HG03432 (cell line): ENCODE data around the gene BEAN1.
"Not testable (repeated sequence)": the region's sequence is repeated elsewhere in the genome, so short reads cannot be mapped to it uniquely, and the experiment has no call there.

Experiments used
- ATAC-seq: cut with Tn5 transposase; IDR thresholded peaks from one replicate; pipeline ENCODE4 v1.9.1; 2021; ENCODE audit warnings: mild to moderate bottlenecking, moderate library complexity; ENCODE audit not compliant: unreplicated experiment

The BEAN1 gene

DNA sequence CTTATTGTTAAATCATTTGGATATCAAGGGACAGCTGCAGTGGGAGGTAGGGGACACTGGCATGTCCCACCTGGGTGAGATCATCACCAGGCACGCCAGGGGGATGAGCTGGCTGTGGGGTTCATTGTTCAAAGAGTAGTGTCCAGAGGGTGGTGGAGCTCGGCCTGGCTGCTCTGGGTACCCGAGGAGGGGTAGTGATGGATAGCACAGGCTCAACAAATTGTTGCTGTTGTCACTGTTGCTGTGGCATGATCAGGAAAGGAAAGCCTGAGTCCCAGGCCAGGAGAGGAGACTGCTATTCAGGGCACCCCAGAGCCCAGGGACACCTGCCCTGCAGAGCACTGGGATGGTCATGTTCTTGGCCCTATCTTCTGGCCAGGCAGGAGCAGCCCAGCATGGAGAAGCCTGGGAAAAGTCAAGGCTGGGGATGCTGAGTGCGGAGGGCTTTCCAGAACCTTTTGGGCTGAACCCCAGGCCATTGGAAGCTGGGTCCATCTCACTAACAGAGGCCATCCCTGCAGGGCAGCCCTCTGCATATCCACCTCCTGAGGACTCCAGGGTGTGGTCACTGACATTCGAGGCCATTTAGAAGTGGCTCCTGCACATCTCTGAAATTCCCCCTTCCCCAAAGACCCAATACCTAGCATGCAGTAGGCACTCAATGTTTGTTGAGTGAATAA, 12.1 kb downstream of the BEAN1 start:
- no peak for ATAC-seq

DNA sequence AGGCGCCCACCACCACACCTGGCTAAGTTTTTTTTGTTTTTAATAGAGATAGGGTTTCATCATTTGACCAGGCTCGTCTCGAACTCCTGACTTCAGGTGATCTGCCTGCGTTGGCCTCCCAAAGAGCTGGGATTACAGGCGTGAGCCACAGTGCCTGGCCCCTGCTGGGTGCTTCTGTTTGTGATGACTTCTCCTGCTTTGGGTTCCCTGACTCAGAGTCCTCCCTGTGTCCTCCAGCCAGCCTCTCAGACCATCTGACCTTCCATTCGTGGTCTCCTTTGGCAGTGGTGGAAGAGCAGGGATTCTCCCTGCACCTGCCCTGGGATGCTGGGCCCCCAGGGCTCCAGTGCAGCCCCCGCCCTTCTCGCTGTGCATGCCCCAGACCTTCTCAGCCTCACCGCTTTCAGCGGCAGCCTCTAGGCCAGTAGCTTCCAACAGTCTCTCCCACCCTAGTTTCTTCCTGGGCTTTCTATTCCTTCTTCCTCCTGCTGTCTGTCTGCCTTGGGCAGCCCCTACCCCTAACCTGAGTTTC, 13.2 kb downstream of the BEAN1 start:
- ATAC-seq, result no peak

DNA sequence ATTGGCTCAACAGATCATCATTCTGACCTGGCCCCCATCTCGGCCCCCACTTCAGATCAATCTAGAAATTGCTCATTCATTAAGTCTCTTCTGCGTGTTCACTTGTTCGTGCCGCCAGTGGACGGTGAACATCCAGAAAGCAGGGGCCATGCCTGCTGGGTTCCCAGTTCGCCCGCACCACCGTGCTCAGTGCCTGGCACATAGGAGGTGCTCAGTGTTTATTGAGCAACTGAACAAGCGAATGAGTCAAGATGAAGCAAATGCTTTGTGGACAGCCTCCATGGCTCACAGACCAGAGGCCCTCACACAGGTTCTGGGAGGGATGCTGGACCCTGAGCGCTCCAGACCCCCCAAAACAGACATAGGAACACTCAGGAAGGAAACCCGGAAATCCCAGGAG, 13.9 kb downstream of the BEAN1 start:
- ATAC-seq, result no peak

DNA sequence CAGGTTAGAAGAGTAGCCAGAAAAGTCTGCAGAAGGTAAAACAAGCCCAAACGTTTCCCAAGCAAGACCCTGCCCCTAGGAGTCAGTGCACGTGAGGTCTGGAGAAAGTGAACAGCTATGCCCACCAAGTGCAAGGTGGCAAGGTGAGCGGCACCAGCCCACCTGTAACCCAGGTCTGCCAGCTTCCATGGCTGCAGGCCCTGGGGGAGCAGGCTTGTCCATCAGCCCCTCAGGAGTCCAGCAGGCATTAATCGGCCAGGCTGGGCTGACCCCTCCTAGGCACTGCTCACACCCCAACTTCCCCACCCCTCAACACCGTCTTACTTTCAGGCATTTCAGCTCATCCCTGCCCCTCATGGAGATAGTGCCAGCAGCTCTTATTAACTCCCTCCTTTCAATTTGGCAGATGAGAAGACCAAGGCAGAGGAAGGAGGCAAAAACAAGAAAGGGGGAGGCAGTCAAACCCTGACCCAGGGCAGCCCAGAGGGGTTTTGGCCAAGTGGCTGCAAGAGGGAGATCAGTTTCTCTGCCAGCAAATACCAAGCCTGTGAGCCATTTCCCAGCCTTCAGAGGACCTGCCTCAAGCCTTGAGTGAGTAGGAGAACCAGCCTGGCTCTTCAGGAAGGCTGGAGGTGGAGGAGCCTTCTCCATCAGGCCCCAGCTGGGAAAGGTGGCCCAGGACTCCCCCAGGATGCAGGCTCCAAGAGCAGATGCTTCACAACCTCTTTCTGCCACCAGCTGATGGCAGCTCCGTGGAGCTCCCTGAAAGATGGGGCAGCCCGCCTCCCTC, 14.7 kb downstream of the BEAN1 start:
- no peak for ATAC-seq

DNA sequence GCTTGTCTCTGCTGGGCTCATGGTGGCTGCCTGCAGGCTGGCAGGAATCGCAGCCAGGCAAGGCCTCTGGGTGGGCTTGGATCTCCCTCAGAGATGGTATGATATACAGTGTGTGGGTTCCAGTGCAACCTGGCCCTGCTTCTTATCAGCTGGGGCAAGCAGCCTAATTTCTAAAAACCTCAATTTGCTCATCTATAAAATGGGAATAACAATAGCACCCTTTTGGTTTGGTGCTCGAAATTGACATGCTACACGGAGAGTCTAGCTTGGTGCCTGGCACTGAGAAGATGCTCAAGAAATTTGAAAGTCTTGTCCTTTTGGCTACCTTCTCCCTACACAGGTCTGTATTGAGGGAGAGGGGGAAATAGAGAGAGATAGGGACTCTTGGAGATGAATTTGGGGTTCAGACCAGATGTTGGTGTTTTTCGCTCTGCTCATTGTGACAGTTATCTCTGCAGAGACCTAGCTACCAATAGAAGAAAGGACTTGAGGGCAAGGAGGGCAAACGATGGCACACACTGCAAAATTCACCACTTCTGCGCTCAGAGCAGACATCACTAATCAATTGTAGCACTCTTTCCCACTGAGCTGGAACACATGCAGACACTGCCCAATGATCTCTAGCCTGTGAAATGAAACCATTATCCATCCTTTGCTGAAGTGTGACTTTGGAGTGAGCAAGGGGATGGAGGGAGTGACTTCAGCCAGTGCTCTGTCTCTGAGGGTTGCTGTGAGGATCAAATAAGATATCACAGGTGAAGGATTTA, 15.6 kb downstream of the BEAN1 start:
- no peak for ATAC-seq

DNA sequence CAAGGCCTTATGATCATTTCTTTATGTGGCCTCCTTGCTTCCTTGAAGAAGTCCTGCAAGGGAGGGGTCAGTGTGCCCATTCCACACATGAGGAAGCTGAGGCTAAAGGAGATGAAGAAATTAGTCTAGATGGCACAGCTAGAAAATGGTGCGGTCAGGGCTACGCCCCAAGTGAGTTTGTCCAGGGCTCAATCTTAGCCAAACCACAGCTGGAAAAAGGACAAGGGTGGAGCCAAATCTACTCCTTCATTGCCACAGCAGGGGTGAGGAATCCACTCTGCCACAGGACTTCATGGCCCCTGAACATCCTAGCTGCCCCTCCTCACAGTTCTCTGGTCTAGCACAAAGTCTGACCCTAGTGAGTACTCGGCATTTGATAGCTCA, 16.2 kb downstream of the BEAN1 start:
- ATAC-seq, result no peak

DNA sequence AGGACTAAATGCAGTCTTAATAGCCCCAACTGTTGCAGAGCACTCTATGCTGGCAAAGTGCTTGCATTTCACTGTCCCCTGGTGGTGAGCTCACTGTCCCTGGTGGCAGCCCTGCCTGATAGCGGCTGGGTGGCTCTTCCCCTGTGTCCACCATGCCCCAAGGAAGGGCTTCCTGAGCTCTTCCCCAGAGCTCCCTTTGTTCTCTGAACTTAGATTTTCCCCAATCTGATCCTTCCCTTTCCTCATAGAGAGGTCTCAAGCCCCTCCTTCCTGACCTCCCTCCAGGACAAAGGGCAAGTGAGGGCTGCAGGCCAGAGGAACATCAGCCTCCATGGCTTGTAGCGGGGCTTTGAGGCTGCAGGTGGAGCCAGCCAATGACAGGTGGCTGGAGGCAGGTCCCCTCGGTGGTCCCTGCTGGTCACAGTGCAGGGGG, 17.0 kb downstream of the BEAN1 start:
- ATAC-seq, result no peak

DNA sequence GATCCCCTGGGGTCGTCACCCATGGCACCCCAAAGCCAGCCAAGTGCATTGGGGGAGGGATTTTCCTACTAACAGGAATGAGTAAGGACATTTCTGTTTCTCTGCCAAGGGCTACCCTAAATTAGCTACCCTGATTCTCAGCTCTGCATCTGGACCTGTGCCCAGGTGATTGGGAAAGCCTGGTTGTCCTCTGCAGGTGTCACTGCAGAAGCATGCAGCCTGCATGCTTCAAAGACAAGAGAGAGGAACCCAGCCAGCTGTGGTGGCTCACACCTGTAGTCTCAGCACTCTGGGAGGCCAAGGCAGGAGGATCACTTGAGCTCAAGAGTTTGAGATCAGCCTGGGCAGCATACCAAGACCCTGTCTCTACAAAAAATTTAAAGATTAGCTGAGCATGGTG, 19.6 kb downstream of the BEAN1 start:
- ATAC-seq, result no peak

DNA sequence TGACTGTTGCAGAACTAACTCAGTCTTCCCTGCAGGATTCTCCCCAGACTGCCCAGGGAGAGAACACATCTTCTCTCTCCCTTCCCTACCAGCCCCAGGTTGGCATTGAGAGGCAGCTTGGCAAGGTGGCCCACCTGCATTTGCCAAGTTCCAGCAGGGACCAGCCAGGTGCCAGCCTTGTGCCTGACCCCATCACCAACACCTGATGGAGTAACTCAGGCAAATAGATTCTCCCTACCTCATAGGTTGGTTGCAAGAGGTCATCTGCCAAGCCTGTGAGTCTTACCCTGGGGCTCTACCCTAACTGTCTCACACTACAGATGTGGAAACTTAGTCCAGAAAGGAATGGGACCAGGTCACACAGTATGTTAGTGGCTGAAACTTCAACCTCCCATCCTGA, 20.4 kb downstream of the BEAN1 start:
- ATAC-seq, result no peak

DNA sequence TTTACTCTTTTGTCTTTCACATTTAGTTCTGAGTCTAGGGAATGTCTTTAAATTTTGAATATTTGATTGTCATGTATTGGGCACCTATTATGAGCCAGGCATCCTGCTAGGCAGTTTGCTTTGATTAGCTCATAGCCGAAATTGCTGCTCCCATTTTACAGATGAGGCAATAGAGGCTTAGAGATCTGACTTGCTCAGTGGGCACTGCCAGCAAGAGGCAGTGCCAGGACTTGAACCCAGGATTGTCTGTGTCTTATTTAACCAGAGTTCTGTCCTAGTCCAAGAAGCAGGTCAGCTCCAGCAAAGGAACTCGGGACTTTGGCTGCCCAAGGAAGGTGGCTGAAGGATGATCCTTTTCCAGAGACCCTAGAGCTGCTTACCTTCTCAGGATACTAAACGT, 24.5 kb downstream of the BEAN1 start:
- ATAC-seq, result no peak

DNA sequence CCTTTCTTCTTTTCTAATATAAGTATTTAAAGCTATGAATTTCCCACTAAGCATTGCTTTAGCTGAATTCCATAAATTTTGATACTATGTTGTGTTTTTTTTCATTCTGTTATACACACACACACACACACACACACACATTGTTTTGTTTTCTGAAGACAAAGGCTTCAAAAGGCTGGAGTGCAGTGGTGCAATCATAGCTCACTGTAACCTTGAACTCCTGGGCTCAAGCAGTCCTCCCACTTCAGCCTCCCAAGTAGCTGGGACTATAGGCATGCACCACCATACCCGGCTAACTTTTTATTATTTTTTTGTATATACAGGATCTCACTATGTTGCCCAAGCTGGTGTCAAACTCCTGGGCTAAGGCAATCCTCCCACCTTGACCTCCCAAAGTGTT, 26.1 kb downstream of the BEAN1 start:
- not testable (repeated sequence) for ATAC-seq

DNA sequence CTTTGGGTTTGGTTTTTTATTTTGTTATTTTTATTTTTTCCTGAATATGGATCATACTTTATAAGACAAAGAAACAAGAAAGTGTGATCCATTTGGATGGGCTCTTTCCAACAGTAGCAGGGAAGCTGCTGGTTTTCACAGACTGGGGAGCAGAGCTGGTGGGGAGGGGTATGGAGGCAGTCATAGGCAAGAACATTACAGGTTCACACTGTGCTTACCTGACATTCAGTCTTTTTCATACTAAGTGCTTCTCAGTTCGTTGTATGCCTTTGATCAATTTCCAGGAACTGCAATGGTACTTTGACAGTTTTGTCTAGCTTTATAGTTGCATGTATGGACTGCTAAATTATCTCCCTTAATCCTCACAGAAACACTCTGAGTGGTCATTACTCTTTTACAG, 27.7 kb downstream of the BEAN1 start:
- no peak for ATAC-seq

DNA sequence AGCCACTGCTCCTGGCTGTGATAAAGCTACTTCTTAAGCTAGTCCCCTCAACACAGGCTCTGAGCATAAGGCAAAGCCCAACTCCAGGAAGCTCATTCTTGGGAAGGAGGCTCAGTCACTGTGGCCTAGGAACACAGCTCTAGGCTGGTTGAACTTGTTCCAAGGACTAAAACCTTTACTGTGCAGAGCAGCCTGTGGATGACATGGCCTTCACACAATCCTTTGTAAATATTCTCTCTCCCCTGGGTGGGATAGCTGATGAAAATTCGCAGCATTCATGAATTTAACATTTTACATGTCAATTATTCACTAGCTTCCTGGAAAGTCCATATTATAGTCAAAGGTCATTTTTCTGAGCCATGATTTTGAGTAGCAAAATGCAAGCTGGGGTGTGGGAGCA, 28.9 kb downstream of the BEAN1 start:
- ATAC-seq, result no peak

DNA sequence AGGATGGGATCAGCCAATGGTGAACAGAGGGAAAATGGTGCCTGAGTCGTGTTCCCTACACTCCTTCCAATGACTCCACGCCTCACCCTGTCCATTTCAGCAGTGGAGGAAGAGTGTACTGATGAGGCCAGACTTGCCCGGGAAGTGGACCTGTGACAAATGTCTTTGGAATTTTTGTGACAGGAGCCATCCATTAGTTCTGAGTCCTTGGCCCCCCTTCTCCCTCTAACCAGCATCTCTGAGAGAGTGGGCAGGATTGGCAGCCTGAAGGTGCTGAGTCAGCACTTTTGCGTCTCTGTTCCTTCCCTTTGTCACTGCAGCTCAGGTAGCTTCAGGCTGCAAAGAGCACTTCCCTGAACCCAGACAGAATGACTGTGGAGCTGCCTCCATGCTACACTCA, 30.8 kb downstream of the BEAN1 start:
- ATAC-seq, result no peak

DNA sequence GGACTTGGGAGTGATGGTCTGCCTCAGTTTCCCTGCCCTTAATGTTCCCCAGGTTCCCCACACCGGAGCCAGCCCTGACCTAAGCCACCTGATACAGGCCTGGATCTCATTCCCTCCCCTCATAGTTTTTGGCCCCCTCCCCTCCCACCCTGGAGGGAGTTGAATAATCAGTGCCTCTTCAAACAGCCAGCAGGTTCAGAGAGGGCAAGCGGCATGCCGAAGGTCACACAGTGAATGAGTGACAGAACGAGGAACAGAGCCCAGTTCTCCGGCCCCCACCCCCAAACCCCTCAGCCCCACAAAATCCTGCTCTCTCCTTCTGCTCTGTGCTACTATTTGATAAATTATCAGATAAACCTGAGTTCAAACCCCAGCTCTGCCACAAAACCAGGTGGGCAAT, 31.2 kb downstream of the BEAN1 start:
- ATAC-seq, result no peak

DNA sequence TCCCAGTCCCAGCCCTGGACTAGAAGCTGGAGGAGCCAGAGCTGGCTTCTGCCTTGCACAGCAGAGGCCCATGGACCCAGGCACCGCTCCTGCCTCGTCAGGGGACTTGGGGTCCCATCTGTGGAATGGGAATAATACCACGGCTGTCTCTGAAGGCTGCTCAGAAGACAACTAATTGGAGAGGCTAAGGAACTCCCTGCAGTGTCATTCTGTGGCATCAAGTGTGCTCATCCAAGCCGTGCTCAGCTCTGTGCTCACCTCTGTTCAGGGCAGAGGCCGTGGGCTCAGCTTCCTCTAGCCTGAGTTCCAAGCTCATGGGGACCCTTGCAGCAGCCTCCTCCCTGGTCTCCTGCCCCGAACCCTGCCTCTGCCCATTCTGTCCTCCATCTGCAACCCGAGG, 31.8 kb downstream of the BEAN1 start:
- no peak for ATAC-seq

DNA sequence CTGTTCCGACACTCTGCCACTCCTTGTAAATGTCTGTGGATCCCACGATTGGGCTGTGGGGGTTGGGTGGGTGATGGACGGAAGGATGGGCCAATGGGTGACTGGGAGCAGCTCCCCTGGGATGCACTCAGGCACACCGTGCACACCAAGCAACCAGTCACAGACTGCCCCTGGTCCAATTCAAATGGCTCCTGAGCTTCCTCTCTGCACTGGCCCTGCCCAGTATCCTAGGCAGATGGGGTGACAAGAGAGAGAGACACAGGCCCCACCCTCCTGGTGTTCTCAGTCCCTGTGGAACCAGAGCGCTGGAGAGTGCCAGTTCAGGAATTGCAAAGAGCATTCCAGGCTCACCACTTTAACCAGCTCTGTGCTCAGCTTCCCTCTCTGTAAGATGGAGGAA, 32.8 kb downstream of the BEAN1 start:
- no peak for ATAC-seq

DNA sequence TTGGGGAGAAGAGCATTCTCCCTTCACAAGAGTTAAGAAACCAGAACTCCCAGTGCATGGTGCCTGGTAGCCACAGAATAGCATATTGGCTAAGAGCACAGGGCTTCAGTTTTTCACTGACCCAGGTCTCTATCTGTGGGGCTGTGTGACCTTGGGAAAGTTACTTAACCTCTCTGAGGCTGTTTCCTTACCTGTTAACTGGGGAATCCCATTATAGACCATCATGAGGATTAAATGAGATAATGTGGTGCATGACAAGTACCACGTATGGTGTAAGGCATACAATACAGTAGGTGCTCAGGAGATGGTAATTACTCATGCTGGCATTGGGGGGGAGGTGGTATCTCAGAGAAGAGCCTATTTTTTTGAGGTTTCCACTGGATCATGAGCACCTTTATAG, 33.6 kb downstream of the BEAN1 start:
- ATAC-seq, result no peak

DNA sequence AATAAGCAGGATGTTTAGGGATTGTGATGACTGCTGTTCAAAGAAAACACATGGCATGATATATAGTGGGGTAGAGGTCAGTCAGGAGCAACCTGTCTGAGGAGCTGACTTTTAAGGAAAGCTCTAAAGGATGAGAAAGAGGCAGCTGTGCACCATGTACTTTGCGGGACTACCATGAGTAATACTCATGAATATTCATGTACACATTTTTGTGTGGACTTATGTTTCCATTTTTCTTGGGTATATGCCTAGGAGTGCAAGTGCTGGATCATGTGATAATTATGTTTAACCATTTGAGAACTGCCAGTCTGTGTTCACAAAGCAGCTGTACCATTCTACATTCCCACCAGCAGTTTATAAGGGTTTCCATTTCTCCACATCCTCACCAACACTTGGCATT, 35.8 kb downstream of the BEAN1 start:
- ATAC-seq, result no peak

DNA sequence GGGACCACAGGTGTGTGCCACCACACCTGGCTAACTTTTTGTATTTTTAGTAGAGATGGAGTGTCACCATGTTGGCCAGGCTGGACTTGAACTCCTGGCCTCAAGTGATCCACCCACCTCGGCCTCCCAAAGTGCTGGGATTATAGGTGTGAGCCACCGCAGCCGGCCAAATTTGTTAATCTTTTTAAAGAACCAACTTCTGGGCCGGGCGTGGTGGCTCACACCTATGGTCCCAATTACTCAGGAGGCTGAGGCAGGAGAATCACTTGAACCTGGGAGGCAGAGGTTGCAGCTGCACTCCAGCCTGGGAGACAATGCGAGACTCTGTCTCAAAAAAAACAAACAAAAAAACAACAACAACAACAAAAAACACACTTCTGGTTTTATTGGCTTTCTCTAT, 38.9 kb downstream of the BEAN1 start:
- ATAC-seq, result not testable (repeated sequence)

DNA sequence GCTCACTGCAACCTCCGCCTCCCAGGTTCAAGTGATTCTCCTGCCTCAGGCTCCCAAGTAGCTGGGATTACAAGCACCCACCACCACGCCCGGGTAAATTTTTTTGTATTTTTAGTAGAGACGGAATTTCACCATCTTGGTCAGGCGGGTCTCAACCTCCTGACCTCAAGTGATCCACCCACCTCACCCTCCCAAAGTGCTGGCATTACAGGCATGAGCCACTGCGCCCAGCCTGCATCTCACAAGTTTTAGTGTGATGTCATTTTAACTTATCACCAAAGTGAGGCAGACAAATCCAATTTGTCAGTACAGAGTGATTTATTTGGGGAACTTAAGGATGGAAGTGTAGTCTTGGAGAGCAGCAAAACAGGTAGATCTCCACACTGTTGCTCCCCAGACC, 39.5 kb downstream of the BEAN1 start:
- not testable (repeated sequence) for ATAC-seq

DNA sequence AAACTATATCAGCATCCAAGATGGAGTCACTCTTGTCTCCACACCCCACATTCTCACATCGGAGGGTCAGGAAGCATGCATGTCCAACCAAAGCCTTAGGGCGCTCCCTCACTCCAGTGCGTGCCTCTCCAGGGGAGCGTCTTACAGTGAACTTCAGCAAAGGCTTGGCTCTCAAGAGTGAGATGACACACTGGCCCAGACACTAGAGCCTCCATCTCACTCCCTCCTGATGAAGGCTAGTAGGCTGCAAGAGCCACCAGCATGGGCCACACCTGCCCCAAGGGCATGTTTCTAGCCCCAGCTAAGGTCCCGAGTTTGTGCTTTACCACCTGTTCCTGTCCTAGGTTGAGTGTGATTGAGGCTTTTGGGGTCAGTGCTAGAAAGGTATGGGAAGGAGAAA, 40.5 kb downstream of the BEAN1 start:
- ATAC-seq, result no peak
